Measurements from ENCODE around the gene CYP27C1. TPM values are rescaled to one million over a fixed set of nuclear protein-coding genes. Genes with fewer than 3 reads are reported as not detected.

Gene CYP27C1
- total and polyA plus RNA-seq, 2 of the 13 experiments (the other 11 are each of a cell fraction or from before 2014, with no cell fraction given) = not detected

DNA sequence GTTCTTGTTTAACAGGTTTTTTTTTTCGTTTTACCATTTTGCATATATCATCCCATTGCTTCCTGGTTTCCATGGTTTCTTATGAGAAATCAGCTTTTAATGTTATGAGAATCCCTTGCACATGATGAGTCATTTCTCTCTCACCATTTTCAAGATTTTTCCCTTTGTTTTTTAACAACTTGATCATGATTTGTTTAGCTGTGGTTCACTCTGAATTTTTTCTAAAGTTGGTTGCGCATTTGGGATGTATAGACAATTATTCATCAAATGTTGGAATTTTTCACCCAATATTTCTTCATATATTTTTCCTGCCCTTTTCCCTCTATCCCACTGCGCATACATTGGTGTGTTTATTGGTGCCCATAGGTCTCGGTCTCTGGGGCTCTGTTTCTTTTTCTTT lies 70.7 kb downstream of the CYP27C1 start:
- no peak for DNase-seq (ENCODE audit: low spot score)
- no peak for TF ChIP-seq RXRB (CRISPR knock-in tag; IDR thresholded peaks at IDR 0.05; ENCODE audit: borderline replicate concordance)
- TF ChIP-seq ERF (CRISPR knock-in tag; IDR thresholded peaks at IDR 0.05) = no peak
- TF ChIP-seq, protein P1, sequence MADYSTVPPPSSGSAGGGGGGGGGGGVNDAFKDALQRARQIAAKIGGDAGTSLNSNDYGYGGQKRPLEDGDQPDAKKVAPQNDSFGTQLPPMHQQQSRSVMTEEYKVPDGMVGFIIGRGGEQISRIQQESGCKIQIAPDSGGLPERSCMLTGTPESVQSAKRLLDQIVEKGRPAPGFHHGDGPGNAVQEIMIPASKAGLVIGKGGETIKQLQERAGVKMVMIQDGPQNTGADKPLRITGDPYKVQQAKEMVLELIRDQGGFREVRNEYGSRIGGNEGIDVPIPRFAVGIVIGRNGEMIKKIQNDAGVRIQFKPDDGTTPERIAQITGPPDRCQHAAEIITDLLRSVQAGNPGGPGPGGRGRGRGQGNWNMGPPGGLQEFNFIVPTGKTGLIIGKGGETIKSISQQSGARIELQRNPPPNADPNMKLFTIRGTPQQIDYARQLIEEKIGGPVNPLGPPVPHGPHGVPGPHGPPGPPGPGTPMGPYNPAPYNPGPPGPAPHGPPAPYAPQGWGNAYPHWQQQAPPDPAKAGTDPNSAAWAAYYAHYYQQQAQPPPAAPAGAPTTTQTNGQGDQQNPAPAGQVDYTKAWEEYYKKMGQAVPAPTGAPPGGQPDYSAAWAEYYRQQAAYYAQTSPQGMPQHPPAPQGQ (CRISPR knock-in tag; IDR thresholded peaks at IDR 0.05; ENCODE audit: borderline replicate concordance) = no peak
- Histone ChIP-seq H3K79me2 (ENCODE audit: insufficient read depth, low read length) (no peaks in the 10 kb centered on the region), H3K27me3 (ENCODE audit: control insufficient read depth in 1 of 2, insufficient read depth in 2 of 2, low read length in 2 of 2) (peaks cover 0 to 8% of the 10 kb centered on the region in 2 experiments; a peak in 2 of 5 replicates), H3K4me2 (ENCODE audit: low read depth, low read length) (no peak overlapping the region), H4K20me1 (ENCODE audit: insufficient read depth, low read length) (no peaks in the 10 kb centered on the region), H3K9ac (ENCODE audit: insufficient read depth, low read depth, low read length) (no peak overlapping the region), H3K27ac (ENCODE audit: extremely low read length, insufficient read depth, low read length) (no peak overlapping the region), H3K4me3 (replicated peaks in 1 of 3; ENCODE audit: insufficient read depth in 1 of 3, low read depth in 2 of 3, low read length in 3 of 3) (no peak overlapping the region), H3K36me3 (replicated peaks in 1 of 2; ENCODE audit: control insufficient read depth in 1 of 2, insufficient read depth in 2 of 2, low read length in 2 of 2) (no peaks in the 10 kb centered on the region), H3K4me1 (ENCODE audit: insufficient read depth, low read length) (no peaks in the 10 kb centered on the region), H2AFZ (ENCODE audit: low read length) (no peak overlapping the region), H3K9me3 (ENCODE audit: low read length) (peaks cover 9% of the 10 kb centered on the region)
- CTCF ChIA-PET (ENCODE audit: low intra/inter-chr PET ratio, low total read pairs) = no interaction called here
- WGBS (ENCODE audit: low lambda C conversion rate) = 52% methylated on average over 4 of the region's 4 CpGs
- intact Hi-C loops (cut with micrococcal nuclease; ENCODE audit: unreplicated experiment) = no loop called here
- BruUV-seq (replicated peaks) = no TSS peak
- ATAC-seq = no peak
- POLR2A ChIA-PET = interaction anchor here (0.6 kb wide), 1 partner anchor 37 kb away, joined by 4 read pairs; no protein-coding TSS in a partner anchor
- no peak for FAIRE-seq
- in situ Hi-C loops (cut with HindIII; ENCODE audit: extremely low pct_ligation_motif_present, low pct_unique_long_range_greater_than_20kb) = no loop called here

DNA sequence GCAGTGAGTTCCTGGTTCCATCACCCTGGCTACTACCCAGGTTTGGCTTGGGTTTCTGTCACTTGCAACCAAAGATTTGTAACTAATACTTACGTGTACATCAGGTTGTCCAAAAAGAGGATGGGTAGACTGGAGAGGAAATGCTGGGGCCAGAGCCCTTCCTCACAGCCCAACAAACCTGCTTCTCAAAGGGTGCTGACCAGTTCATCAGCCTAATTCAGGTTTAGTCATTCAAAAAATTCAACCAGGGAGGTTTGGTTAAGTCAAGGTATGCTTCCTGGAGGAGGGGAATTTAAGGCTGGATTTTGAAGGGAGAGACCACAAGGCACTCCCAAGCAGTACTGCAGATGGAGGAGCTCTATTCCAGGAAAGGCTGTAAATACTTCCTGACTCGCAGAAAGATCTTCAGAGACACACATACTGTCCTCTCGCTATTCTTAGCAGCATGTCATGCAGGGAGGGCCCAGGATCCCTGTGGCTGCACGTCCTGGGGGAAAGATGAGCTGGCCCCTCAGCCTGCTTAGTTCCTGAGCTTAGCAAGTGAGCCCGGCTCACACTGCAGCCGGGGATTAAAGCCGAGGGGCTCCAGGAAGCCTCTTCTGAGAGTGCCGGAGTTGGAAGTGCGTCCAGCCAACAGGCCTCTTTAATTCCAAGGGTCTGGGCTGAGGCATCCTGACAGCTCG lies 73.1 kb downstream of the CYP27C1 start:
- H3K79me2 ChIP-seq (ENCODE audit: insufficient read depth, low read length) = no peaks in the 10 kb centered on the region
- no peaks in the 10 kb centered on the region for H3K4me1 ChIP-seq (ENCODE audit: insufficient read depth, low read length)
- in situ Hi-C loops (cut with HindIII; ENCODE audit: extremely low pct_ligation_motif_present, low pct_unique_long_range_greater_than_20kb) = no loop called here
- no peaks in the 10 kb centered on the region for H3K36me3 ChIP-seq (replicated peaks in 1 of 2; ENCODE audit: control insufficient read depth in 1 of 2, insufficient read depth in 2 of 2, low read length in 2 of 2)
- ChIA-PET POLR2A (no interaction called here), CTCF (ENCODE audit: low intra/inter-chr PET ratio, low total read pairs) (no interaction called here)
- H3K9me3 ChIP-seq (ENCODE audit: low read length) = peaks cover 9% of the 10 kb centered on the region
- H4K20me1 ChIP-seq (ENCODE audit: insufficient read depth, low read length) = no peaks in the 10 kb centered on the region
- no peak overlapping the region for H2AFZ ChIP-seq (ENCODE audit: low read length)
- ATAC-seq (no peak; the same call in 2 of the 3 replicates), FAIRE-seq (no peak), DNase-seq (ENCODE audit: low spot score) (no peak)
- H3K27me3 ChIP-seq (ENCODE audit: control insufficient read depth in 1 of 2, insufficient read depth in 2 of 2, low read length in 2 of 2) = peaks cover 1 to 8% of the 10 kb centered on the region in 2 experiments; a peak in 1 of 5 replicates
- WGBS (ENCODE audit: low lambda C conversion rate) = 34% methylated on average over 6 of the region's 10 CpGs
- no peak overlapping the region for H3K4me2 ChIP-seq (ENCODE audit: low read depth, low read length)
- H3K9ac ChIP-seq (ENCODE audit: insufficient read depth, low read depth, low read length) = no peak overlapping the region
- no peak overlapping the region for H3K4me3 ChIP-seq (replicated peaks in 1 of 3; ENCODE audit: insufficient read depth in 1 of 3, low read depth in 2 of 3, low read length in 3 of 3)
- BruUV-seq (replicated peaks) = no TSS peak
- intact Hi-C loops (cut with micrococcal nuclease; ENCODE audit: unreplicated experiment) = no loop called here
- H3K27ac ChIP-seq (ENCODE audit: extremely low read length, insufficient read depth, low read length) = no peak overlapping the region
- TF ChIP-seq, protein P2, sequence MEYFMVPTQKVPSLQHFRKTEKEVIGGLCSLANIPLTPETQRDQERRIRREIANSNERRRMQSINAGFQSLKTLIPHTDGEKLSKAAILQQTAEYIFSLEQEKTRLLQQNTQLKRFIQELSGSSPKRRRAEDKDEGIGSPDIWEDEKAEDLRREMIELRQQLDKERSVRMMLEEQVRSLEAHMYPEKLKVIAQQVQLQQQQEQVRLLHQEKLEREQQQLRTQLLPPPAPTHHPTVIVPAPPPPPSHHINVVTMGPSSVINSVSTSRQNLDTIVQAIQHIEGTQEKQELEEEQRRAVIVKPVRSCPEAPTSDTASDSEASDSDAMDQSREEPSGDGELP (IDR thresholded peaks at IDR 0.05; ENCODE audit: borderline replicate concordance, low read depth) = no peak
- TF ChIP-seq ZNF30 (CRISPR knock-in tag; IDR thresholded peaks at IDR 0.05) (no peak), ZNF484 (CRISPR knock-in tag; IDR thresholded peaks at IDR 0.05; ENCODE audit: borderline replicate concordance, low read depth) (no peak), ZBTB38 (CRISPR knock-in tag; IDR thresholded peaks at IDR 0.05) (no peak), RBAK (CRISPR knock-in tag; IDR thresholded peaks at IDR 0.05) (no peak), ZSCAN21 (CRISPR knock-in tag; IDR thresholded peaks at IDR 0.05; ENCODE audit: borderline replicate concordance) (no peak), ZNF775 (CRISPR knock-in tag; IDR thresholded peaks at IDR 0.05; ENCODE audit: borderline replicate concordance) (no peak), ZNF251 (CRISPR knock-in tag; IDR thresholded peaks at IDR 0.05) (no peak)
- TF ChIP-seq, protein P3, sequence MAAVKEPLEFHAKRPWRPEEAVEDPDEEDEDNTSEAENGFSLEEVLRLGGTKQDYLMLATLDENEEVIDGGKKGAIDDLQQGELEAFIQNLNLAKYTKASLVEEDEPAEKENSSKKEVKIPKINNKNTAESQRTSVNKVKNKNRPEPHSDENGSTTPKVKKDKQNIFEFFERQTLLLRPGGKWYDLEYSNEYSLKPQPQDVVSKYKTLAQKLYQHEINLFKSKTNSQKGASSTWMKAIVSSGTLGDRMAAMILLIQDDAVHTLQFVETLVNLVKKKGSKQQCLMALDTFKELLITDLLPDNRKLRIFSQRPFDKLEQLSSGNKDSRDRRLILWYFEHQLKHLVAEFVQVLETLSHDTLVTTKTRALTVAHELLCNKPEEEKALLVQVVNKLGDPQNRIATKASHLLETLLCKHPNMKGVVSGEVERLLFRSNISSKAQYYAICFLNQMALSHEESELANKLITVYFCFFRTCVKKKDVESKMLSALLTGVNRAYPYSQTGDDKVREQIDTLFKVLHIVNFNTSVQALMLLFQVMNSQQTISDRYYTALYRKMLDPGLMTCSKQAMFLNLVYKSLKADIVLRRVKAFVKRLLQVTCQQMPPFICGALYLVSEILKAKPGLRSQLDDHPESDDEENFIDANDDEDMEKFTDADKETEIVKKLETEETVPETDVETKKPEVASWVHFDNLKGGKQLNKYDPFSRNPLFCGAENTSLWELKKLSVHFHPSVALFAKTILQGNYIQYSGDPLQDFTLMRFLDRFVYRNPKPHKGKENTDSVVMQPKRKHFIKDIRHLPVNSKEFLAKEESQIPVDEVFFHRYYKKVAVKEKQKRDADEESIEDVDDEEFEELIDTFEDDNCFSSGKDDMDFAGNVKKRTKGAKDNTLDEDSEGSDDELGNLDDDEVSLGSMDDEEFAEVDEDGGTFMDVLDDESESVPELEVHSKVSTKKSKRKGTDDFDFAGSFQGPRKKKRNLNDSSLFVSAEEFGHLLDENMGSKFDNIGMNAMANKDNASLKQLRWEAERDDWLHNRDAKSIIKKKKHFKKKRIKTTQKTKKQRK (IDR thresholded peaks at IDR 0.05; ENCODE audit: low read length) = no peak

All from HepG2 (cell line).